IPS-11a (cell line): ENCODE measurements around the gene POLN.
A peak's percentile ranks its signal among the peaks of the same experiment; 100 is the strongest.

ENCODE experiments used
- H3K4me3 ChIP-seq: one replicate; pipeline ENCODE4 v1.5.1; 2013; ENCODE audit warnings: low read depth, low read length, control low read depth

POLN gene

DNA sequence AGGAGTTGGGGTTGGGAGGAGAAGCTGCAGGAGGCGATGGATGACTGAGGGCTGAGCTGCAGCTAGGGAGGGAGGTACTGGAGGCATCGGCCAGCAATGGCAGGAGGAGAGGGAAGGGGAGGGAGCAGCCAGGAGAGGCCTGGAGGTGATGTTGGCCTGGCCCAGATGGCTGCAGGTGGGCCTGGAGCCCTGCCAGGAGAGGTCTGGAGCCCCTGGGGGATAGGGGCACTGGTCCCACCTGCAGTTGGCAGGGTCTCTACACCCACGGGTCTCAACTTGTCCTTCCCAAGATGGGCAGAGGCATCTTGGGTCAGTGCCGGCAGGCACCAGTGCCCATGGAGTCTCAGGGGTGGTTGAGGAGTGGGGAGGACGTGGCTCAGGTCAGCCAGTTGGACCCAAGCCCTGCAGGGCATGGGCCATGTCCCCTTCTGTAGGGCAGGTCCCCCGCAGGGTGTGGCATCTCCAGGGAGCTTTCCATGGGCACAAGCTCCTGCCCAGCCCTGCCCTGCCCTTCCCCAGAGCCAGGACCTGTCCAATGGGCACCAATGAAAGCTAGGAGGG, 22.6 kb upstream of the POLN start:
- no peak overlapping the region for H3K4me3 ChIP-seq

DNA sequence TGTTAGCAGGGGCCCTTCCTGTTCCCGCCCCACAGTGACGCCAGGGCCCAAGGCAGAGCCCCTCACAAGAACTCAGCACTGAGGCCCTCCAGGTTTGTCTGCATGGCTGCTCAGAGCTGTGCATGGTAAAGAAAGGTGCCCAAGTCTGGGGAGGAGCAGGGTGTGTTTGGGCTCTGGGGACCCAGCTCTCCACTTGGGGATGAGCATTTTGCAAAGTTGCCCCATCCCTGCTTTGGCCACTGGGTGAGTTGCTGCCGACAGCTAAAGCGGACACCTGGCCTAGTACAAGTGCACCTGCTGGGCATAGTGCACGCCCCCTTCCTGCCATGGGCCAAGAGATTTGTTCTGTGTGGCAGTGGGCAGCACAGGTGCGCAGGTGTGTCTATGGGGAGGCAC, 22.0 kb upstream of the POLN start:
- no peak overlapping the region for H3K4me3 ChIP-seq

DNA sequence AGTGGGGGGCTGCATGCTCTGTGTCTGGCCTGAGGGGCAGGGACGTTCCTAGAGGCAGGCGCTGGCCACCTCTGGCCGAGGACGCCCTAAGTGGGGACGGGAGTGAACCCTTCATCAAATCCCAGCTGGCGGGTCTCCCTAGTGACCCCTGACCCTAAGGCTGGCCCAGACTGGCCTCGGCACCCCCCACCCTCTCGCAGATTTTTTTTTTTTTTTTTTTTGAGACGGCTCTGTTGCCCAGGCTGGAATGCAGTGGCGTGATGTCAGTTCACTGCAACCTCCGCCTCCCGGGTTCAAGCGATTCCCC, 21.0 kb upstream of the POLN start:
- H3K4me3 ChIP-seq: peak overlapping the region; percentile 51

DNA sequence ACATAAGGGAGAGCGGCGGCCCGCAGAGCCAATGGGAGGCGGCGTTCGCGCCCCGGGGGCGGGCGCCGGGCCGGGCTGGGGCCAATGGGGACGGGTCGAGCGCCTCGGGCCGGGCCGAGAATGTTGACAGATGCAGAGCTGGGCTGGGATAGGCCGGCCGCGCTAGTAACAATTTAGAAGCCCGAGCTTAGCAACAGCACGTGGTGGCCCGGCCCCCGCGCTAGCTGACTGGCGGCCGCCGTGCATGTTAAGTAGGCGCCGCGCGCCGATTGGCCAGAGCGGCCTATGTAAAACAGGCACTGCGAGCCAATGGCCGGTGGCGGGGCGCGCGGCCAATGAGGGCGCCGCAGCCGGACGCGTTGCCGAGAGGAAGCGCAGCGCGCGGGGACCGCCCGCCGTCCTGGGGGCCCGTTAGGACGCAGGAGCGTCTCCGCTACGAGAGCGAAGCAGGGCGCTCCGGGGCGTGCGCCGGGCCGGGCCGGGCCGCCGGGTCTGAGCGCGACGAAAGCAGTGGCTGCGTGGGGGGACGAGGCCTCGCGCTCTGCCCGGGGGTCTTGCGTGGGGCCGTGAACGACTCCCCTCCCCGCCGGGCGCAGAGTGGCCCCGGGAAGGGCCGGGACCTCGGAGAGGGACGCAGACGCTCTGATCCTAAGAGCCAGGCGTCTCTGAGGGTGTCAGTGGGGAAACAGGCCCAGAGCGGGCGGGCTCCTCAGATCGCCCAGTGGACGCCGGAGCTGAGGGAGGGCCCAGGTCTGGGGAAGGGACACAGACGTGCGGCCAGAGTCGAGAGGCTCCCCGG, 20.4 kb upstream of the POLN start:
- H3K4me3 ChIP-seq: peak overlapping the region; percentile 51

DNA sequence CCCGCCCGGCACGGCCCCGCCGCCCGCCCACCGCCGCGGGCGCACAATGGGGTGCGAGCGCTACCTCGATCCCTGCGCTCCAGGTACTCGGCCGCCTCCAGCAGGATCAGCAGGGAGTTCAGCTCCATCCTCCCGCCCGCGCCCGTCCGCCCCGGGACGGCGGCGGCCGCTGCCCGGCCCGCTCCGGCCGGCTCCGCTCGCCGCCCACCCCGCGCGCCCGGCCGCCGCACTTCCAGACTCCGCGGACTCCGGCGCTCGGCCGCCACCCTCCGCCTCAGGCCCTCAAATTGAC, 19.9 kb upstream of the POLN start, which contains the start of gene MXD4:
TSS of gene MXD4 (minus strand) at position 257 of the 292 bp plus-strand sequence. CDS start at position 128, 129 bp downstream.
- peak within 1 kb of the TSS; percentile 56 for H3K4me3 ChIP-seq

DNA sequence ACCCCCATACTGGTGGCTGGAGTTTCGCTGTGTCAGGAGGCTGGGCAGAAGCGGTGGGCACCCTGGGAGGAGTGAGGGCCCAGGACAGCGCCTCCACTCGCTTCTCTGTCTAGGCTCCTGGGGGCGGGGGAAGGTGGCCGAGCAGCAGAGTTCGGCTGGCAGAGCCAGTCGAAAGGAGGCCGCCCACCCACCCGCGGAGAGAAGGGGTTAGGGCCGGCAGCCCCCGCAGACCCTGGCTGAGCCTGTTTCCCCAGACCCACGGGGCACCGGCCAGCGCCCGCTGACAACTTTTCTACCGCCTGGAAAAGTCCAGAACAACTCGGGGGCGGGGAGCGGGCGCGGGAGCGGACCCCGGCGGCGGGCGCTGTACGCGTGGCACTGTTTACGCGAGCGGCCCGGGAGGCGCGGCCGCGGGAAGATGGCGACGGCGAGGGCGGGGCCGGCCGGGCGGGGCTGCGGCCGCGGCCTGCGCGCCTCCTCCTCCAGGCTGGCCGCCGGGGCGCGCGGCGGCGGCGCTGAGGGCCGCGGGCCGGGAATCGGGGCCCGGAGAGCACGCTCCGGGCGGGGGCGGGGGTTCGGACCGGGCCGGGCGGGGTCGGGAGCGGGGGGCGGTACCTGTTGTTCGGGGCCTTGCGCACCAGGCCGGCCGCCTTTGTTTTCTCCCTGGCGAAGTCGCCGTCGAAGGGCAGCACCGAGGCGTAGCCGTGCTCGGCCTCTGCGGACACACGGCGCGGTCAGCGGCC, 19.4 kb upstream of the POLN start:
- H3K4me3 ChIP-seq: peak overlapping the region; percentile 56

DNA sequence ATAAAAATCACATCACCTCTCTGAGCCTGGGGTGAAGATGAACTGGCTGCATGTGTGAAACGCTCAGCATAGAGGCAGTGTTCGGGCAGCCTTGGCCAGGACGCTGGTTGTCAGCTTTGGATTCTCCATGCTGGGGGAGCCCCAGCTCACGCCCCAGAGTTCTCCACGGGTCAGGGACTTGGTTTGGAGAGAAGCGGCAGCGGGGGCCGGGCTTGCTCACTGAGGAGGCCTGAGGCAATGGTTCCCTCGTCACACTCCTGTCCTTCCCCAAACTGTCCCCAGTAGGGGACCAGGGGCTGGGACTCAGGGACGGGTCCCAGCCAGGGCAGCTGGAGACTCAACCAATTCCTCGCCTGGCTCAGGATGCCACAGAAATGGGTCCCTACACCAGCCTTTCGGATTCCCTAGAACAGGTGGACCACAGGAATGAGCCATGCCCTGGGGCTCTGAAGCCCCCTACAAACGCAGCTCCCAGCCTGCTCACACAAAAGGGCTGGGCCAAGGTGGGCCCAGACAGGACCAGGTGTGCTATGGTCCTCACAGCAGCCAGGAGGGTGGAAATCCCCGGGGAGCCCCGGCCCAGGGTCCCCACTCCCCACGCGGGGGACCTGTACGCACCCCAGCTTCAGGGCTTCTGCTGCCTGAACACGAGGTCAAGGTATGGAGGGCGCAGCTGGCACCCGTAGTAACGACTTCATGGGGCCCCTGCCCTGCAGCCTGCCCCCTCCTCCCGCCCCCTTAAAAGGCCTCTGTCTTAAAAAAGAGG, 18.6 kb upstream of the POLN start:
- peak overlapping the region; percentile 42 for H3K4me3 ChIP-seq

DNA sequence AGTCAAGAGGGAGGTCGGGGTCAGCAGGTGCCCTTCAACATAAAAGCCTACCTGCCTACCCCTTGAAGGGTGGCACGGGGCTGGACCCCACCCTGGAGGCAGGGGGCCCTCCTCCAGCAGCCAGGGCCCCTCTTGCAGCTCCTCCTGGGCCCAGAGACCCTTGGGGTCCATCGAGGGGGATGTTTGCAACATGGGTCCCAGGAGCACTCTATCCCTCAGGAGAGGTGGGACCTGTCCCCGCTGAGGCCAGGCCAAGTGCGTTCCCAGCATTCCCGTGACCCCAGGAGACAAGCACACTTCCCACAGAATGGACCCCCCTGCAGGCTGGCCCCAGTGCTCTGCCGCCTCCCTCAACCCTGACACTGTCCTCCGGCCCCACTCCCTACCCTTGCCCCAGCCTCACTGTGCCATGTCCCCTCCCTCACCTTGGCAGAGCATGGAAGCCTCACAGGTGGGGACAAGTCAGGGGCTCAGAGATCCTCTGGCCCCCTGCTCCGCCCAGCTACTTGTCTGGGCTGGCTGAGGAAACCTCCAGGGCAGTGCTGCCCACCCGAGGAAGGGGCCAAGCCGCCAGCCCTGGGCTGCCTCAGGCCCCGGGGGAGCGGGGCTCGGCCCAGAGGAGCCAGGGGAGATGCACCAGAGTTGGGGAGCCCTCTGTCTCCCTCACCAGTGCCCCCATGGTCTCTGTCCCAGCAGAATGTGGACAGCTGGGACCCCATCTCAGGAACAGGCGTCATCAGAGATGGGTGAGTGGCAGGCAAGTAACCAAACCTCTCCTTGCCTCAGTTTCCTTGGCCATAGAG, 17.8 kb upstream of the POLN start:
- H3K4me3 ChIP-seq: no peak overlapping the region

DNA sequence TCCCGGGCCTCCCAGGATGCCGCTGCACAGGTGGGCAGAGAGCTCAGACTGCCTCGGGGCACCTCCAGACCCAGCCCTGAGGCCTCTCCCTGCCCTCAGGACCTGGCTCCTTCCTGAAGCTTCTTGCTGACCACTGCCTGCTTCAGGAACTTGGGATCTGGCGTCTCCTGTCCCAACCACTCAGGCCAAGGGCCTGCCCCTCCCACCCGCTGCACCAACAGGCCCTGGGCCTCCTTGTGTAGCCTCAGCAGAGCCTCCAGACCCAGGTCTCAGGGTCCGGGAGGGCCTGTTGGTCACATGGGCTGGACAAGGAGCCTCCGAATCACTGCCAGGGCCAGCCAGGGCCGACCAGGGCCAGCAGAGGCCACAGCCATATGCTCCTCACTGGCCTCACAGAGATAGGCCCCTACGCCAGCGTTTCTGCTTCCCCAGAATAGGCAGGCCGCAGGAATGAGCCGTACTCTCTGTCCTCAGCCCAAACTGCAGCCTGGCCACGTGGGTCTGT, 17.2 kb upstream of the POLN start:
- H3K4me3 ChIP-seq: no peak overlapping the region

DNA sequence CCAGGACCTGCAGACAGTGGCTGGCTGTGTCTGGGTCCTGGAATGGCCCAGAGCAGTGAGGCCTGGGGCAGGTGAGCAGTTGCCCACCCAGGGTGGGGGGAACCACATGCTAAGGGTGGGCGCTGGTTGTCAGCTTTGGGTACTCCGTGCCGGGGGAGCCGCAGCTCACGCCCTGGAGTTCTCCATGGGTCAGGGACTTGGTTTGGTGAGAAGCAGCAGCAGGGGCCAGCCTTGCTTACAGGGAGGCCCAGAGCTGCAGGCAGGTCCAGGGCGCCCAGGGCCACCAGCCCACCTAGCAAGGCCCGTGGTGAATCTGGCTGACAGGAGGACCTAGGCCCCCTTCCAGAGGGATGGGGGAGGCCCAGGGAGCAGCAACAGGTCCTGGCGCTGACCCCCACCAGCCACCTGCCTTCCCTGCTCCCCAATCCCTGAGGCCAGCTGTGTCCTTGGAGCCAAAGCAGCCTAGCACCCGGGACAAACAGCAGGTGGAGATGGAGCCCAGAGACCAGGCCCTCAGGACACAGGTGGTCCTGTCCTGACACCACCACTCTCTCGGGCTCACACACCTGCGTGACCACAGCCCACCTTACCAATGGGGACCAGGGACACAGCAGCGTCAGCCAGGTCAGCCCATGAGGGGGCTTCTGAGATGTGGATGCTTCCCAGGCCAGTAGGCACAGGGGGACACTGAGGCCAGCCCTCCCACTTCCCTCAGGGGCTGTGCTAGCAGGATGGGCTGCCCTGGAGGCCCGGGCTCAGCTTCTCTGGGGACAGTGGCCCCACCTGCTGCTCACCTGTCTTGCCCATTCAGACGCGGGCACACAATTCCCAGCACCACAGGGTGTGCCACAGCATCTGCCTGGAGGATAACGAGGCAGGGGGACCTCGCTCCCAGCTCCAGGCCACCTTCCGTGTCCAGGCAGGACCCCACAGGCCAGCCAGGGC, 16.4 kb upstream of the POLN start:
- H3K4me3 ChIP-seq: no peak overlapping the region

DNA sequence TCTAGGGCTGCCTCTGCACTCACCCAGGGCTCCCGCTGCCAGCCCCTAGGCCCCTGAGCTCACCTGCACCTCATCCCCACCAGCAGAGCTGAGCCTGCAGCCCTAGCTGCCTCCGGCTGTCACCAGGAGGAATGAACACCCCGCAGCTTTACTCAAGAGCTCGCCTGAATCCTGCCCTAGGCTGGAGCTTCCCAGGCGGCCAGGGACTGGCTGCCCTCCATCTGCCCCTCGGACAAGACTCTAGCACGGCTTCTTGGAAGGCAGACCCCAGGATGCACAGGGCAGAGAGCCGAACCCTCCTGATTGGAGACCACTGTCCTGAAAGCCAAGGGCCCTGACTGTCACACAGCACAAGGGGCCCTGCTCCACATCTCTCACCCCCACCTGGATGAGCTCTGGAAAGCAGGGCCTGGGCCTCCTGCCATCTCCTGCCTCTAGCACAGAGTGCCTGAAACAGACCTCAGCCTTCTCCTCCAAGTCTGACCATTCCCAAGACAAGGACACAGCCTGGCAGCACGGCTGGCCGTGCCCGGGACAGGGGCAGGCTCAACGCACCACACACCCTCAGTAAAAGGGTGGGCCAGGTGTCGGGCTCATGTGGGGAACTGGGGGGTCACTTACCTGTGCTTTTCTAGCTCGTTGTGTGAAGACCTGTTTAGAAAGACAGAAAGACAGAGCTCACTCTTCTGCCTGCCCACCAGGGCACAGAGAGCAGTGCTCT, 15.6 kb upstream of the POLN start:
- no peak overlapping the region for H3K4me3 ChIP-seq

DNA sequence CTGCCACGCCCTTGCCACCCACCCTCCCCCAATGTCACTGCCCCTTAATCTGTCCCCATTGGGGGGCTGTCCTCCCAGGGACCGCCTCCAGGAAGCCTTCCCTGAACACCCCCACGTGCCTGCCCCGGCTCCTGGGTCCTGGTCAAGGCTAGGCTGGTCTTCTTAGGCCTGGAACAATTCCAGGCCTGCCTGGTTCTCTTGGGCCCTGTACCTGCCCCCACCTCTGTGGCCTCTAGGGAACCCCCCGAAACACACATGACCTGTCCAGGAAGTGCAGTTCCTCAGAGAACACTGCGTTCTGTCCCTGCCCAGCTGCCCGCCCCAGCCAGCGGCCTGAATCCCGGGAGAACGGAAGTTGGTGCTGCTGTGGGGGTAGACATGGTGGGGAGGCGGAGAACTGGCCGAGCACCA, 14.9 kb upstream of the POLN start:
- no peak overlapping the region for H3K4me3 ChIP-seq

DNA sequence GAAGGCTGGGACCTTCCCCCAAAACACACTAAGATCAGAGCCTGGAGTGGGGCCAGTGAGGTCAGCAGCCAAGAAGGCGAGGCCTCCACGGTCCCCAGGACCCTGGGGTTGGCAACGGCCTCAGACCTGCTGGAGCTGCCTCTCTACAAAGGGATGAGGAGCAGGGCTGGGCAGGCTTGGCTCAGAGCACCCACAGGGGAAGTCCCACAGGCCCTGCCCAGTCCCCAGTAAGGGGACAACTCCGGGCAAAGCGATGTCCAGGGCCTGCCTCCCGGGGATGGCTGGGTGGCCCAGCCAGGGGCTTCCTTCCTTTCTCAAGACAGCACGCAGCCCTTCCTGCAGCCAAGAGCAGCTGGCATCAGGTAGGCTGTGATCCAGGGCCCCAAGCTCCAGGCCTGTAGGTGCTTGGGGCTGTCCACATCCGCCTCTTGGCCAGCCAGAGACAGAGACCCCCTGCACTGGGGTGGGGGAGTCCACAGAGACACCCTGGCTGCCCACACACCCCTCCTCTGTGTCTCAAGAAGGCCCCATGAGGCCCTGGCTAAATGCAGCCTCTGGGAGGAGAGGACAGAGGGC, 14.3 kb upstream of the POLN start:
- H3K4me3 ChIP-seq: no peak overlapping the region

DNA sequence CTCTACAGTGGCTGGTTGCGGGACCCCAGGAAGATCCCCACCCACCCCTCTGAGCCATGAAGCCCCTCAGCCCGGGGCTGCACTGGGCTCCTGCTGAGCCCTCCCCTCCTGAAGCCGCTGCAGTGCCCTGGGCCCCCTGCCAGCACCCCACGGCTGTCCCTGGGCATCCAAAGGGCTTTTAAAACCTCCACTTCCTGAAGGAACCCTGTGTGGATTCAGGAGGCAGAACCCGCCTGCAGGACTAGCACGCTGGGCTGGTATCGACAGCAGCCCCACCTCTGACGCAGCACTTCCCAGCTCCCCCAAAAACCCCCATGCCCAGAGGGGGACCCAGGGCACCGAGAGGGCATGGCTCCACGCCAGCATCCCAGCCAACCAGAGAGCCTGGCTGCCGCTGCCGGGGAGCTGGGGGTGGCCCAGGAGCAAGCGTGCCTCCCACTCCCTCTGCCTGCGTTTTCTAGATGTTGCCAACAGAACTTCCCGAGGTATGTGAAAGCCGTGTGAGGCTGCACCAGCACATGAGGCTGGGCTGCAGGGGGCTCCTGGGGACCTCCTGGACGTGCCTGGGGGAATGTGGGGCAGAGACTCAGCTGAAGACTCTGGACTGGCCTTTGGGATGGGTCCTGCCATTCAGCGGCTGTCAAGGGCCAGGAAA, 13.7 kb upstream of the POLN start:
- H3K4me3 ChIP-seq: no peak overlapping the region

DNA sequence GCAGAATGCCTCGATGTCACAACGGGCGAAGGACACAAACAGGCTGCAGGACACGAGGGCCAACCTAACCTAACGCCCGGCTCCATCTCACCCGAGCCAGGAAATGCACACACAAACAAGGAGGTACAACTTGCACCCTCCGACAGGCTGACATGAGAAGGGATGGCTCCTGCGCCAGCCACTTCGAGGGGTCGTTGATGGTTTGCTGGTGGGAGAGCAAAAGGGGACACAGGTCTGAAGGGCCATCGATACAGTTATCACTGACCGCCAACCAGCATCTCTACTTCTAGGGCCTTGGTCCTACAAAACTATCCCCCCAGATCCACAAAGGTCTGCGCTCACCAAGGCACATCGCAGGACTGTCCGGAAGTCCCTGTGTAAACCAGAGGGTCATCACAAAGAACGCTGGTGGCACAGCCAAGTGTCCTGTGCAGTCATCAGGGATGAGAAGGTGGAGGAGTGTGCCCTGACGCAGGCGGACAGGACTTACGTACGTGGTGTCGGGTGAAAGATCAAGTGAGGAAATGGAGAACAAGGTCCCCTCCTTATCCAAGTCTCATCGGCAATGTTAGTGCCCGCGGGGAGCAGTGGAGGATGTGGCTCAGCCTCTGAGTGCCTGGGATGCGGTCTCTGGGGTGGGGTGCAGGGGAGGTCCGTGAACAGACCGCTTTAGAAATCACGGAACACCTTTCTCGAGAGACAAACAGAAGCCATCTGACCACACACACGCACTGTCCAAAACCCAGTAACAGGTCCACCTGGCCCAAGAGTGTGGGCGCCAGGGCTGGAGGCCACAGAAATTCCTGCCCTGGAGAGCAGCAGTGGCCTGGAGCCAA, 13.0 kb upstream of the POLN start:
- no peak overlapping the region for H3K4me3 ChIP-seq

DNA sequence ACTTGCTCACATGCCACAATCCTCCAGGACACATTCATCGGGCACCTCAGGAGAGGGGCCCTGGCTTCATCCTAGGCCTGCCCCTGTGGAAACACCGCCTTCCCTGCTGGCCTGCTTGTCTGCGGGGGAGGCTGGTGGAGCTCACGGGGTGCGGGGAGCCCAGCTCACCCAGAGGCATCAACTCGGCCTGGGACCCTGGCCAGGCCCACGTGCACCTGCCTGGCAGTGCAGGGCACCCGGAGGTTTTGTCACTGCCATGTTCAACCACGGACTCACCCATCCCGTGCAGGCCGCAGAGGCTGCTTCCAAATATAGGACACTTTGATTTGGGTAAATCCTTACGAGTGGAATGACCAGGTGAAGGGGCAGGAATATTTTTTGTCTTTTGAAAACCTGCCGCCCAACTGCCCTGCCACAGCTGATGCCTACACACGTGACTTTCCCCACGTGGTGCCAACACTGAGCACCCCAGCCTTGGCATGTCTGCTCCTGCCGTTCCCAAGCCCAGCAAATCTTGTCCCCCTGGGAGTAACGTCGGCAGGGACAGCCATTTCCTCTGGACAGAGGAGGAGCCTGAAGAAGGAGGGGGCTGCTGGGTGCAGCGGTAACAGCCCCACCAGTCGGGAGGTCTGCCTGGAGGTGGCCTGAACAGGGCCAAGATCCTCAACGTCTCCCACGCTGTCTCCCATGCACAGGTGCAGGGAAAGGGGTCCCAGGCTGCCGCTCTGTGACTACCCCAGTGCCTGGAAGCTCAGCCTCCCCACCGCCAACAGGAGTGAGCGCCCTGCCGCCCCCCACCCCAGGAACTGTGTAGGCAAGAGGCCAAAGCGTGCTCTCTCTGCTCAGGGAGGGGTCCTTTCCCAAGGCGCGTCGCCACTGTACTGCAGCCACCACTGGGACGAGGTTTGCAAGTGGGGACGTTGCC, 11.5 kb upstream of the POLN start:
- H3K4me3 ChIP-seq: no peak overlapping the region
